GM18951 (cell line): Measurements from ENCODE around the gene SLC25A2.
"Not testable (repeated sequence)": the region's sequence is repeated elsewhere in the genome, so short reads cannot be mapped to it uniquely, and the experiment has no call there.

Experiments
- POLR2A ChIP-seq: IDR thresholded peaks from 4 replicates; pipeline ENCODE4 v1.6.1; 2011; ENCODE audit warnings: mild to moderate bottlenecking; ENCODE audit not compliant: insufficient read length, insufficient read depth; ENCODE audit errors: extremely low read depth
- in situ Hi-C: fragments of 300-500 bp; cut with MboI; formaldehyde crosslinking; loops from one replicate; pipeline ENCODE4 v1.12.0; 2022; ENCODE audit warnings: low sequenced_read_pairs, mixed read lengths, inconsistent platforms; ENCODE audit not compliant: unreplicated experiment

The SLC25A2 gene

DNA sequence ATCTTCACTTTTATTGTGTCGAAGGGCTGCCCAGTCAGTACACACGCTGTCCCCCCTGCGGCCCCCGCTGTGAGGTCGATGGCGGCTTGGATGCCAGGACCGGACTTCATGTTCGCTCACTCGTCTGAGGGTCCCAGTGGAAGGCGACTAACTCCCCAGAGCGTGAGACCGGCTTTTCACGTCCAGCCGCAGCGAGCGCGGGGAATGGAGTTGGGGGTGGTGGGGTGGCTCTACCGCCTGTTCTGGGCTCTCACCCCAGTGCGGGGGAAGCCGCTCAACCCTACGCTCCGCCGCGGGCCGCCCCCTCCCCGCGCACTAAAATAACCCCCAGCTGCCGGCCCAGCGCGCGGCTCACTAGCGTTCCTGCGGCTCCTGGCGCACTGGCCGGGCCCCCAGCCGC lies at the start of gene SLC25A2:
Gene SLC25A2, minus strand, starts transcription at position 294 of the 400 bp plus-strand sequence. Its CDS starts 184 bp downstream, at position 110.
- in situ Hi-C loops = no loop called here
- no peak for TF ChIP-seq POLR2A

DNA sequence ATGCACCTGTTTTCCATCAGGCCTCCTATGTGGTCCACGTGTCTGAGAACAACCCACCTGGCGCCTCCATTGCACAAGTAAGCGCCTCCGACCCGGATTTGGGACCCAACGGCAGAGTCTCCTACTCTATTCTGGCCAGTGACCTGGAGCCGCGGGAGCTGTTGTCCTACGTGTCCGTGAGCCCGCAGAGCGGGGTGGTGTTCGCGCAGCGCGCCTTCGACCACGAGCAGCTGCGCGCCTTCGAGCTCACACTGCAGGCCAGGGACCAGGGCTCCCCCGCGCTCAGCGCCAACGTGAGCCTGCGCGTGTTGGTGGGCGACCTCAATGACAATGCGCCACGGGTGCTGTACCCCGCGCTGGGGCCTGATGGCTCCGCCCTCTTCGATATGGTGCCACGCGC lies 47.7 kb upstream of the SLC25A2 start:
- in situ Hi-C loops = no loop called here

DNA sequence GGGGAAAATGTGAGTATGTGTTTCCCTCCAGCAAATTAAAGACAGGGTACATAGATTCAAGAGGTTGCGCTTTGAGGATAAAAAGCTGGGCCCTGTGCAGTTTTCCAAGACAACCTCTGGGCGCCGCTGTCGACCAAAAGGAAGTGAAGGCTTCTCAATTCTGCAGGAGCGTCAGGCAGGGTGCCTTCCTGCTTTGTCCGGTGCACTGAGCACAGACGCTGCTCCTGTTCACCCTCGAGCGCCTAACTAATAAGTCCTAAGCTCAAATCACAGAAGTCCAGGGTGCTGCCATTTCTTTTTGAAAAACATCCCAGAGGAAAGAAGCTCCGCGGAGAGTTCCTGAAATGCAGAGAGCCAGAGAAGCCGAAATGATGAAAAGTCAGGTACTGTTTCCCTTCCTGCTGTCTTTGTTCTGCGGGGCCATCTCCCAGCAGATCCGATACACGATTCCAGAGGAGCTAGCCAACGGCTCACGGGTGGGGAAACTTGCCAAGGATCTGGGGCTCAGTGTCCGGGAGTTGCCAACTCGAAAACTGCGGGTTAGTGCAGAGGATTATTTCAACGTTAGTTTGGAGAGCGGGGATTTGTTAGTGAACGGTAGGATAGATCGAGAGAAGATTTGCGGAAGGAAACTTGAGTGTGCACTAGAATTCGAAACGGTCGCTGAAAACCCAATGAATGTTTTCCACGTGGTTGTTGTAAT lies 46.2 kb upstream of the SLC25A2 start, which contains the start of gene PCDHGB1:
Gene PCDHGB1, plus strand, starts transcription at position 183 of the 703 bp plus-strand sequence. Its CDS starts 162 bp downstream, at position 345.
- in situ Hi-C loops = no loop called here
- TF ChIP-seq POLR2A = no peak

More for the DNA sequence above, 47.7 kb upstream of the SLC25A2 start:
- no peak for TF ChIP-seq POLR2A

DNA sequence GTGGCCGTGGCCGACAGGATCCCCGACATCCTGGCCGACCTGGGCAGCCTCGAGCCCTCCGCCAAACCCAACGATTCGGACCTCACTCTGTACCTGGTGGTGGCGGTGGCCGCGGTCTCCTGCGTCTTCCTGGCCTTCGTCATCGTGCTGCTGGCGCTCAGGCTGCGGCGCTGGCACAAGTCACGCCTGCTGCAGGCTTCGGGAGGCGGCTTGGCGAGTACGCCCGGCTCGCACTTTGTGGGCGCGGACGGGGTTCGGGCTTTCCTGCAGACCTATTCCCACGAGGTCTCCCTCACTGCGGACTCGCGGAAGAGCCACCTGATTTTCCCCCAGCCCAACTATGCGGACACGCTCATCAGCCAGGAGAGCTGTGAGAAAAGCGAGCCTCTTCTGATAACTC lies 42.2 kb upstream of the SLC25A2 start:
- in situ Hi-C loops = not testable (repeated sequence)

DNA sequence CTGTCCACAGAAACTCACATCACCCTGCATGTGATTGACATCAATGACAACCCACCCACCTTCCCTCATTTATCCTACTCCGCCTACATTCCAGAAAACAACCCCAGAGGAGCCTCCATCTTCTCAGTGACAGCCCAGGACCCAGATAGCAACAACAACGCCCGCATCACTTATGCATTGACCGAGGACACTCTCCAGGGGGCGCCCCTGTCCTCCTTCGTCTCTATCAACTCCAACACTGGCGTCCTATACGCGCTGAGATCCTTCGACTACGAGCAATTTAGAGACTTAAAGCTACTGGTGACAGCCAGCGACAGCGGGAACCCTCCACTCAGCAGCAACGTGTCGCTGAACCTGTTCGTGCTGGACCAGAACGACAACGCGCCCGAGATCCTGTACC lies 41.5 kb upstream of the SLC25A2 start:
- no peak for TF ChIP-seq POLR2A
- in situ Hi-C loops = no loop called here

DNA sequence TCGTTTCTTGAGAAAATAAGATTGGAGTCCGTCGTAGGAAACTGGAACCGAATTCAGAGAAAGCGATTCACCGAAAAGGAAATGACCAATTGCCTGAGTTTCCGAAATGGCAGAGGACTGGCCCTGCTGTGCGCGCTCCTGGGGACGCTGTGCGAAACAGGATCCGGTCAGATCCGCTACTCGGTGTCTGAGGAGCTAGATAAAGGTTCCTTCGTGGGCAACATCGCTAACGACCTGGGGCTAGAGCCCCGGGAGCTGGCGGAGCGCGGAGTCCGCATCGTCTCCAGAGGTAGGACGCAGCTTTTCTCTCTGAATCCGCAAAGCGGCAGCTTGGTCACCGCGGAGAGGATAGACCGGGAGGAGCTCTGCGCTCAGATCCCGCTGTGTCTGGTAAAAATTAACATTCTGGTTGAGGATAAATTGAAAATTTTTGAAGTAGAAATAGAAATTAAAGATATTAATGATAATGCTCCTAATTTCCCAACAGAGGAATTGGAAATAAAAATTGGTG lies 40.2 kb upstream of the SLC25A2 start:
- in situ Hi-C loops = no loop called here
- TF ChIP-seq POLR2A = no peak

DNA sequence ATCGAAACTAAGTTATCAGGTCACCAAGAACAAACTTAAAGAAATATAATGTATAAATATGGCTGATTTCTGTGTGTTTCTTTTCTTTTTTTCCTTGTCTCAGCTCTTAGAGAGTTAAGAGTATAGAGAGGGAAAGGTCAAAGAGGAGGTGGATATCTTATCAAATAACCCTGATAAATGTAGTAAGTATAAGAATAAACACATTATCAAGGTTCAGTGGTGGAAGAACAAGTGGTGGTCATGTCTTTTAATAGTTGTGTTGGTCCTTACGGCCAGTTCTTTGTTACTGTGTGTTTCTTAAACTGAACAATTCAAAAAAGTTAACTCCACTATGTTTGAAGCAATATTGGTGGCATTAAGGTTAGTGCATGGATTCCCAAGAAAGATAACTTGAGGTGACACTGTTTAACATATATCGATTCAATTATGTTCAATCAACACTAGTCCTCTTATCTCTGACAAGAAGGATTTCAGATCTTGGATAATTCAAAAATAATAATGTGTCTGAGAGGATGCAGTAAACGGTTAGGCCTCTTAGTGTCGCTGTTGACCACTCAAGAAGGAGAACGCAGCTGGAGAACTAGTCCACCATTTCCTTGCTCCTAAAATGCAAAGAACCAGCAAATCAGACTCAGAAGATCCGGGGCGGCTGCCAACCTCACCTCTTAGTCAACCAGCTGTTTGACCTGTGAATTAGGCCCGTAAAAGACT lies 39.5 kb upstream of the SLC25A2 start, which contains the start of gene PCDHGA3:
Gene PCDHGA3, plus strand, starts transcription at position 588 of the 711 bp plus-strand sequence. CDS start 205 bp downstream, outside the sequence.
- in situ Hi-C loops = no loop called here
- no peak for TF ChIP-seq POLR2A

DNA sequence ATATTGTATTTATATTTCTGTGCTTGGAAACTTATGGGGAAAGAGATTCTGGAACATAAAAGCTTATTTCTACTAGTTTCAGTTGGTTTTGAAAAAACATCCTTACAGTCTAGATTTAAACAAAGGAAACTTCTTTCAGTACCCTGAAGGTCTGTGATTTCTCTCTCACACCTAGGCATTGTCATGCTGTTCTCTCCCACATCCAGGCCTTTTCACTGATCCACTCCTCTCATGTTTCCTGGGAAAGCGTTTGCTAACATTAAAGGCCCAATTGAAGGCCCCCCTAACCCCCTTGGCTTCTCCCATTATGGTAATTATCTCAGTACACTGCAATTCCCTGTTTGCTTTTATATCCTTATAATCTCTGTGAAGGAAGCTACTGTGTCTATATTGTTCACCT lies 38.9 kb upstream of the SLC25A2 start:
- no peak for TF ChIP-seq POLR2A
- in situ Hi-C loops = no loop called here

DNA sequence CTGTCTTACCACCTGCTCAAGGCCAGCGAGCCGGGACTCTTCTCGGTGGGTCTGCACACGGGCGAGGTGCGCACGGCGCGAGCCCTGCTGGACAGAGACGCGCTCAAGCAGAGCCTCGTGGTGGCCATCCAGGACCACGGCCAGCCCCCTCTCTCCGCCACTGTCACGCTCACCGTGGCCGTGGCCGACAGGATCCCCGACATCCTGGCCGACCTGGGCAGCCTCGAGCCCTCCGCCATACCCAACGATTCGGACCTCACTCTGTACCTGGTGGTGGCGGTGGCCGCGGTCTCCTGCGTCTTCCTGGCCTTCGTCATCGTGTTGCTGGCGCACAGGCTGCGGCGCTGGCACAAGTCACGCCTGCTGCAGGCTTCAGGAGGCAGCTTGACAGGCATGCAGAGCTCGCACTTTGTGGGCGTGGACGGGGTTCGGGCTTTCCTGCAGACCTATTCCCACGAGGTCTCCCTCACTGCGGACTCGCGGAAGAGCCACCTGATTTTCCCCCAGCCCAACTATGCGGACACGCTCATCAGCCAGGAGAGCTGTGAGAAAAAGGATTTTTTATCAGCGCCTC lies 37.0 kb upstream of the SLC25A2 start:
- in situ Hi-C loops = not testable (repeated sequence)

DNA sequence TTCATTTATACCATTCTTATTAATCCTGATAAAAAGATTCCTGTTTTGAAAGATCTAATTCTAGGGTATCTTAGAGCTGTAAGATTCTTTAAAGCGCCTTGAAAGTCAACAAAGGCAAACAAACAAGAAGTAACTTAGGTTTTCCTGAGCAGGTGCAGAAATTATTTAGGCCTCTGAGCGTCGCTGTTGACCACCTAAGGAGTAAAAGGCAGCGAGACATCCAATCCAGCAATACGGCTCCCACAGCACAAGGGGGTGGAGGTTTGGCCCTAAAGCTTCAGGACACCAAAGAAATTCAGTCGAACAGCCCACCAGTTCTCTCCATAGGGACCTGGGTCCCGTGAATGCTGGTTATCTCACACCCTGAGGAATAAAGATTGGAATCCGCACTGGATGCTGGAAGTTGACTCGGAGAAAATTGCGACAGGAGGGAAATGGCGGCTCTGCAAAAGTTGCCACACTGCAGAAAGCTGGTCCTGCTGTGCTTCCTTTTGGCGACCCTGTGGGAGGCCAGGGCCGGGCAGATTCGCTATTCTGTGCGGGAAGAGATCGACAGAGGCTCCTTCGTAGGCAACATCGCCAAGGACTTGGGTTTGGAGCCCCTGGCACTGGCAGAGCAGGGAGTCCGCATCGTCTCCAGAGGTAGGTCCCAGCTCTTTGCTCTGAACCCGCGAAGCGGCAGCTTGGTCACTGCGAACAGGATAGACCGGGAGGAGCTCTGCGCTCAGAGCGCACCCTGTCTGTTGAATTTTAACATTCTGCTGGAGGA lies 34.9 kb upstream of the SLC25A2 start, which contains the start of gene PCDHGA2:
Gene PCDHGA2, plus strand, starts transcription at position 223 of the 769 bp plus-strand sequence.
- in situ Hi-C loops = no loop called here
- TF ChIP-seq POLR2A = no peak

DNA sequence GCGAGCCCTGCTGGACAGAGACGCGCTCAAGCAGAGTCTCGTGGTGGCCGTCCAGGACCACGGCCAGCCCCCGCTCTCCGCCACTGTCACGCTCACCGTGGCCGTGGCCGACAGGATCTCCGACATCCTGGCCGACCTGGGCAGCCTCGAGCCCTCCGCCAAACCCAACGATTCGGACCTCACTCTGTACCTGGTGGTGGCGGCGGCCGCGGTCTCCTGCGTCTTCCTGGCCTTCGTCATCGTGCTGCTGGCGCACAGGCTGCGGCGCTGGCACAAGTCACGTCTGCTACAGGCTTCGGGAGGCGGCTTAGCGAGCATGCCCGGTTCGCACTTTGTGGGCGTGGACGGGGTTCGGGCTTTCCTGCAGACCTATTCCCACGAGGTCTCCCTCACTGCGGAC lies 28.7 kb upstream of the SLC25A2 start:
- in situ Hi-C loops = not testable (repeated sequence)

DNA sequence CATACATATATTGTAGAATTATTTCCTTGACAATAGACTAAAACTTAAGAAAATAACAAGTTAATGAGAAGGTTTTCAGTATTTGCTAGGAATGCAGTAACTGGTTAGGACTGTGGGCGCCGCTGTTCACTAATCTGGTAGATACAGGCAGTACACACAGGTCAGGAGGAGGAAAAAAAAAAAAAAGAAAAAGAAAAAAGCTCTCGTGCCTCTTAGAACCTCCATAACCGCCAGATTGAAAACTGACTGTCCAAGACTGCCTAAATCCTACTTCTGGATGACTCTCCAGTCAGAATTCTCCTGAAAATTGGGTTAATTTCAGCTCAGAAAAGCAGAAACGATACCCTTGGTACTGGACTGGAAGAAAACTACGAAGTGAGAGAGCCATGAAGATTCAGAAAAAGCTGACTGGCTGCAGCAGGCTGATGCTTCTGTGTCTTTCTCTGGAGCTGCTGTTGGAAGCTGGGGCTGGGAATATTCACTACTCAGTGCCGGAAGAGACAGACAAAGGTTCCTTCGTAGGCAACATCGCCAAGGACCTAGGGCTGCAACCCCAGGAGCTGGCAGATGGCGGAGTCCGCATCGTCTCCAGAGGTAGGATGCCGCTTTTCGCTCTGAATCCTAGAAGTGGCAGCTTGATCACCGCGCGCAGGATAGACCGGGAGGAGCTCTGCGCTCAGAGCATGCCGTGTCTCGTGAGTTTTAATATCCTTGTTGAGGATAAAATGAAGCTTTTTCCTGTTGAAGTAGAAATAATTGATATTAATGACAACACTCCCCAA lies 26.6 kb upstream of the SLC25A2 start, which contains the start of gene PCDHGA1:
Gene PCDHGA1, plus strand, starts transcription at position 216 of the 782 bp plus-strand sequence.
- no peak for TF ChIP-seq POLR2A
- in situ Hi-C loops = no loop called here
